ENCODE measurements around the gene SNRPD3. TPM values are rescaled to one million over a fixed set of nuclear protein-coding genes. Genes with fewer than 3 reads are reported as not detected.

The SNRPD3 gene
- 51.5 TPM for total RNA-seq
- long read RNA-seq, transcript SNRPD3-201 (4 exons, 1,763 nt): major isoform, 42 of 49 reads
- long read RNA-seq, partial matches to known transcripts: 2 of 49 reads
- long read RNA-seq, other reads (novel, unspliced or antisense): 4 of 49 reads

DNA sequence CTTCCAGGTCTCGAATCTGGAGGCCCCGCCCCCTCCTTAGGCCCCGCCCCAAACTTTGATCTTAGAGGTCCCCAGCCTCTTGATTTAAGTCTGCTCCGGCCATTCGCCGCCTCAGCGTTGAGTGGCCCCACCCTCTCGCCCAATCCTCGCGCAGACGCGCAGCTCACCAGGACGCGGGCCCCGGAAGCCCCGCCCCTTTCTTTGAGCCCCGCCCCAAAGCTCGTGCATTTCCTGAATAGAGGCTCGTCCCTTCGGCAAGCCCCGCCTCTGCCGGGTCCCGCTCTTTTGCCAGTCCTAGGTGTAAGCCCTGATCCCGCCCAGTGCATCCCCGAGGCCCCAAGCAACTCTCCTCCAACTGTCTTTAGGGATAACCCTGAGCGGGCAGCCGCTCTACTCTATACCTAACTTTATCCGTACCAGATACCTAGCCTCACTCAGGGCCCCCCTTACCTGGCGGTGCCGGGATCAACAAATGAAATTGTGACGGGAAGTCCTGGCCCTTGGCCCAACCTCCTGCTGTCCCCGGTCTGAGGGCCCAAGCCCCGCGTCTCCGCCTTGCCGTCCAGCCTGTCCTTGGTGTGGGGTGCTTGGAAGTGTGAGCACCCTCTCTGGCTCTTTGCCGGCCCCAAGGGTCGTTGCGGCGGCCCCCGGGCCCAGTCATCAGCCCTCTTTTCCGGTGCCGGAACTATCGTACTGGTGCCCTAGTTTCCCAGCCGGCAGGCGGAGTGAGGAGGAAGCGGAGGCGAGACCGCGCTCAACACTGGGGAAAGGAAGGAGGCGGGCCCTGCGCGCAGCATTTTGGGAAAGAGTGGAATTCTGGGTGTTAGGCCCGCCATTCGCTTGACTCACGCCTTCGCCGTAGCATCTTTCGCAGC, at the start of gene SNRPD3:
SNRPD3 (plus strand) TSS at position 835 of the 875 bp plus-strand sequence. CDS start 1,676 bp downstream, outside the sequence.
- peak; percentile 100 for DNase-seq (ENCODE audit: low spot score)

DNA sequence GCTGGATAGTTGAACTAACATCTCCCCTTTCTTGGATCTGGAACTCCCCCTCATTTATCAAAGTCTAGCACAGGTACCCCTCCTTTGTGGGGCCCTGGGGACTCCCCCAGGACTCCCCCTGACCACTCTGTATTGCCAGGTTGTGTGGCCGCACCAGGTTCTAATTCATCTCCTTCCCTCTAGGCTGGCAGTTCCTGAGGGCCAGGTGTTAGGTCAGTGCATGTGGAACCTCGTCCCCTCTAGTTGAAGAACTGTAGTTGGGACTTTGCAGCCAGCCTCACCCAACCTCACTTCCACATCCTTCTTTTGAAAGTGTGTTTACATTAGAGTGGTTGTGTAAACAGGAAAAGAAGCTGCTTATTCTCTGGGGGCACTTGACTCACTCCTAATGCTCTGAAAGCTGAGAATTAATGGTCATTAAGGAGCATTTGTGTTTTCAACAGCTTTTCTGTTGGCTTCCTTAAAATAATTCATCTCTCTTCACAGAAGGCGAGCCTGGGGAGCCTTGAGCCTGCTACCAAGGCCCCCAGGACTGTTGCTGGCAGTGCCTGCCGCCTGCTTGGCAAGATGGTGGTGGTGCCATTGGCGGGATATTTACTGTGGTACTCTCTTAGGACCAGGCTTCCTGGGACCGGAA, 48.9 kb upstream of the SNRPD3 start:
- no peak for DNase-seq (ENCODE audit: low spot score)

DNA sequence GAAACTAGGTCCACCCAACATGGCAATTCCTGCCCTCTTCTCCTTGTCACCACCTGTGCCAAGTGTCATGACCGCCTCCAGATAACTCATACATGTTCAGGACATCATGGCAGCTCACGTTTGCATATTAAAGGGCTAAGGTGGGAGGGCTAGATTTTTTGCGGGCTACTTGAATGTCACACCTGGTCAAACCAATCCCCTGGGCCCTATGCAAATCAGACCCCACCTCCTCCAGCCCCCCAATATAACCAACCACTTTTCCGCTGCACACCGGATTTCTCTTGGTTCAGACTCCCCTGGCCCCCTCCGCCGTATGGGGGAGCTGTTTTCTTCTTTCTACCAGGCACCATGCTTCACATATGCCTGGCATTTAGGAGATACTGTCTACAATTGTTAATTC, 48.1 kb upstream of the SNRPD3 start:
- no peak for DNase-seq (ENCODE audit: low spot score)

- no peak for DNase-seq (ENCODE audit: low spot score)
Measured at GRCh38 chr22:24510637-24511625, 44.9 kb upstream of the SNRPD3 start.

- no peak for DNase-seq (ENCODE audit: low spot score)
Measured at GRCh38 chr22:24512043-24512442, 43.8 kb upstream of the SNRPD3 start.

DNA sequence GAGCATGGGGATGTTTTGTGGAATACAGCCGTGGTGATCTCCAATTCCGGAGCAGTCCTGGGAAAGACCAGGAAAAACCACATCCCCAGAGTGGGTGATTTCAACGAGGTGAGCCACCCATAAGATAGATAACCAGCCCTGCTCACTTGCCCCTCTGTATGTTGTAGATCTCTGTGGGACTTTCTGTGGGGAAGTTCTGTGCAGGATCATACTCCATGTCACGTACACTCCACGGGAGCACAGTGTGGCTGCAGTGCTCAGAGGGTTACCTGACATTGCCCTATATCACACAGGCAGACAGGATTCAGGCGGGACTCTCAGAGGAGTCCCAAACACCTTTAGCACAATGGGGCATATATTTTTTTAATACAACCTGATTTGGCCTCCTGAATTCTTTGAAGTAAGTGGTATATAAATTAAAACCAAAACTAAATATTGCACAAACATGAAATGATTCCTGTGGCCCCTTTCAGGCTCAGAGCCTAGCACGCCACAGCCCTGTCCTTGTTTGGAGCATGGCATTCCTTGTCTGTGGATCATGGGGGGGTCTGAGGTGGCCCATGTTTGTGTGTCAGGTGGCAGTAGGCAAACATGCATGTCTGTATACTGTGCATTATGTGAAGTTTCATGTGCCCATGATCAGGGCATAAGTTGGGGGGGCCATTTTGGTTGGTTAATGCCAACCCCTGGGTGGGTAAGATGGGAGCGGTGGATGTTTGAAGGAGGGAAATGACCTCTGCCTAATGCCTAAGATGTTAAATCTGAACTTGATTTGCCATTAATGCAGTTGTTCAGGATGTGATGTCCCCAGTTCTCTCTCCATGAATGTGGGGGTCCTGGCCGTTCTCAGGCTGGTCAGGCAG, 42.2 kb upstream of the SNRPD3 start:
- no peak for DNase-seq (ENCODE audit: low spot score)

GRCh38 chr22:24514241-24515026, 41.4 kb upstream of the SNRPD3 start:
- no peak for DNase-seq (ENCODE audit: low spot score)

GRCh38 chr22:24515027-24515338, 40.8 kb upstream of the SNRPD3 start:
- DNase-seq (ENCODE audit: low spot score): no peak

- DNase-seq (ENCODE audit: low spot score): no peak
Measured at GRCh38 chr22:24516301-24516737, 39.5 kb upstream of the SNRPD3 start.

DNA sequence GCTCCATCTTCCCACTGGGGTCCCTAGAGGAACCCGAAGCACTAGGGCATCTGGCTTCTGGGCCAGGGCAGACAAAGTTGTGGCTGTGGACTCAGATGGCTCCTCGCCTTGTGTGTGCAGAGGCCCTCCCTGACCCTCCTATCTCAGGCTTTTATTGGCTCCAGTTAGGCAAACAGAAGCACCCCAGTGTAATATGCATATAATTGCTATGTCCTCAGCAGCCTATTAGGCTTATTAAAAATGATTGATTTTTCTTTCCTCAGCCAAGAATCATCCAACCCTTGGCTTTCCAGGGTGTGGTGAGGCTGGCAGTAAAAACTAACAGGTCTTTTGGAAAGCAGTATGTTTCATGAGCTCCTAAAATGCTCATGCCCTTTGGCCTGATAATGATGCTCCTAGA, 38.4 kb upstream of the SNRPD3 start:
- no peak for DNase-seq (ENCODE audit: low spot score)

- no peak for DNase-seq (ENCODE audit: low spot score)
Measured at GRCh38 chr22:24518228-24518627, 37.6 kb upstream of the SNRPD3 start.

DNA sequence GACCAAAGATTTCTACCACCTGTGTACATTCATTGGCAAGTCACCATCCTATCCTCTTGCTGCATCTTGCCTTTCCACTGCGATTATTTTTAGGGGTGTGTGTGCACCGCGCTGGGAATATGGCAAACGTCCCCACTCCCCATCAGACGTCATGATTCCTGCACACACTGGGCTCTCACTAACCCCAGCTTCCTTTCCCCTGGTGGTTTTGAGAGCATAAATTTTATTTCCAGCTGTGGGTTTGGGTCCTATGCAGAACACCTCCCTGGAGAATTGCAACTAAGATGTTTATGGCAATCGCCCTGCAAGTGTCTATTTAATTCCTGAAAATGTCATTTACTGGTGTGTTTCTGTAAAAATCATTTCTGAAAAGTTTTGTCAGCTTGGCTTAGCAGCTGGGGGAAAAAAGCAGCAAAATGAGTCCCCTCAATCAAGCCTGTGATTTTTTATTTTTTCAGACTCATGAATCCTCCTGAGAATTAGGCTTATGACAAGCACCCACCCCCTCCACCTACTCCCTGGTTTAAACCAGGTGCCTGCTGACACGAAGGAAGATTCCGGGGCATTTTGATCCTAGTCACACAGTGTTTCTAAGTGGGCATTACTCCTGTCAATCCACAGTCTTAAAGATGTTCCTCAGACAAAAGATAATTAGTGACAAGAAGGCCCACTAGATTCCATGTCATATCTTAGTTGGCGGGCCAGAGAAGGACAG, 36.9 kb upstream of the SNRPD3 start:
- DNase-seq (ENCODE audit: low spot score): no peak

DNA sequence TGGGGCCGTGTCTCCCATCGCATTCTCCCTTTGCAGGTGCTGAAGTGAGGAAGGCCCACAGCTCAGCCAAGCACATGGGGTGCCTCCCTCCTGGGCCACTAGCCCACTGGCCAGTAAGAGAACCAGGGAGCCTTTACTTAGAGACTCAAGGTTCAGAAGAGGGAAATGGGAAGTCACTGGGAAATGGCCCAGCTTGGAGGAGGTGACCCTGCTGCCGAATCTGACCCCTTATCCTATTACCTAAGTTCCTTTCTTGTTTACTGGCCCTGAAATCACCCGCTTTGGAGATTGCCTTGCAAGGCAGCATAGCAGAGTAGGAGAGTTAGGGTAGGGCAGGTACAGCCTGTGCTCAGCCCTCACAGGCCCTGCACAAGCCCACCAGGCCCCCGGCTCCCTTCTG, 36.3 kb upstream of the SNRPD3 start:
- DNase-seq (ENCODE audit: low spot score): no peak

DNA sequence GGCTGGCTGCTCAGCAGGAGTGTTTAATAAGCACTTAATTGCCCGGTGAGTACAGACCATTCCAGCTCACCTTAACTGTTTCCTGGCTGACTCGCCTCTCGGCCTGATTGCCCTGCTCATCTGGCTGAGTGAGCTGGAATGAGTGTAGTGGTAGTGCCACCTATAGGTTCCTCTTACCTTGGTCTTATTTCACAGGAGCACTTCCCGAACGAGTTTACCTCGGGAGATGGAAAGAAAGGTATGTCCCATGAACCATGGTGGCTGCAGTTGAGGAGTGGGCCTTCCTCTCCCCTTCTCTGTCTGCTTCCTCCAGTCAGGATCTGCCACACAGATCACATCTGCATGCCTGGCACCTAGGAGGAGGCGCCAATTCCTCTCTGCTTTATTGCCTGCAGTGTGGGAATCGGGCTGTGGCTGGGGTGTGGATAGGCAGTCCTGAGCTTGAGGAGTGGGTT, 34.0 kb upstream of the SNRPD3 start:
- DNase-seq (ENCODE audit: low spot score): no peak

DNA sequence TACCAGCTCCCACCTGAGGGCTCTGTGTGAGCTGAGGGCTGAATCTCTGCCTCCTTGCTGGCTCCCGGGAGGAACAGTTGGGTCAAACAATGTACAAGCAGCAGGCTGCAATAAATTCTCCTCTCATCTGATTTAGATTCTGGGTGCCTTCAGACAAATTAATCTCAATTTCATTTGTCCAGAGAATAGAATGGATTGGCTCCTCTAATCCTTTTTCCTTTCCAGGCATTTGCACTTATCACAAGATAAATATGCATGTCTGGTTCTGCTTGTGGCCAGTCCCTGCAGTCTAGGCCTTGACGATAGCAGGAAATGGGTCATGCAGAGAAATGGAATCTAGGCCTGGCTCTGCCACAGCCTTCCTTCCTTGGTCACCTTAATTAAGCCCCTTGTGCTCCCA, 31.9 kb upstream of the SNRPD3 start:
- no peak for DNase-seq (ENCODE audit: low spot score)

DNA sequence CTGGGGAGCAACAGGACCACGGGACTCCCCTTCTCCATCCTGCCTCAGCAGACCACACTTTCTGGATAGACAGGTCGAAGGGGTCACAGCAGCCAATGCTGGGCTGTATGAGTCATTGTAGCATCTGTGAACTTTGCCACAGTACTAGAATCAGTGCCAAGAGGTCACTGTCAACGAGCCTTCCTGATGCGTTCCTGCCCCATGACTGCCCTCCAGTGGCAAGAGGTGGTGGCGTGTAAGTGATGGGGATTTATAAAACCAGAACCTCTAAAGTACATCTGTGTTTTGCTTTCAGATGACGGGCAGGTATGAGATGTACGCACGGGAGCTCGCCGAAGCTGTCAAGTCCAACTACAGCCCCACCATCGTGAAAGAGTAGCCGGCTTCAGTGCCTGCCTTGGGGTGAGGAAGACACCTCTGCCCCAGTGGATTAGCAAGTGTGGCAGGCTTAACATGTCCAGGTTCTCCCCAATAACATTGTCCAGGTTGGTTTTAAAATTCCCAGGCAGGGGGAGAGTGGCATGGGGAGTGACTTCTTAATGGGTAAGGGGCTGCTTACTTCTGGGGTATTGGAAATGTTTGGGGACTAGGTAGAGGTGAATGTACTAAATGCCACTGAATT, 30.3 kb upstream of the SNRPD3 start:
- no peak for DNase-seq (ENCODE audit: low spot score)

DNA sequence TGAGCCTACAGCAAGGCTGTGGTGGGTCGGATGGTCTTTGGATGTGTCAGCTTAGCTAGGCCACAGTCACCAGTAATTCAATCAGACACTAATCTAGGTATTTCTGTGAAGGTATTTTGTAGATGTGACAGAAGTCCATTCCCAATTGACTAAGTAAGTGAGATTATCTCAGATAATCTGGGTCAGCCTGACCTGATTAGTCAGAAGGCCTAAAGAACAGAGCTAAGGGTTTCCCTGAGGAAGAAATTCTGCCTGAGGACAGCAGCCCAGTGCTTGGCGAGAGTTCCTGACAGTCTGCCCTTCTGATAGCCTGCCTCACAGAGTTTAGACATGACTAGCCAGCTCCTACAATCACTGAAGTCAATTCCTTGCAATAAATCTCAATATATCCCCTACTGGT, 29.6 kb upstream of the SNRPD3 start:
- DNase-seq (ENCODE audit: low spot score): no peak

DNA sequence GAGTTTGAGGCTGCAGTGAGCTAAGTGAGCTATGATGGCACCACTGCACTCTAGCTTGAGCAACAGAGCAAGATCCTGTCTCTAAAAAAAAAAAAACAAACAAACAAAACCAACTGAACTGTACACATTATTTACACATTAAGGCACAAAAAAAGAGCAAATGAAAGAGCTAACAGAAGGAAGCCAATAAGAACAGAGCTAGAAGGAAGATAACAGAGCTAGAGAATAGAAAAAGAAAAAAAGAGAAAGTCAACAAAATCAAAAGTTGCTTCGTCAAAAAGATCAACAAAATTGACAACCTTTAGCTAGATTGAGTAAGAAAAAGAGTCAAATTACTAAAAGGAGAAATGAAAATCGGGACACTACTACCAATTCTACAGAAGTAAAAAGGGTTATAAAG, 25.9 kb upstream of the SNRPD3 start:
- no peak for DNase-seq (ENCODE audit: low spot score)
